ENCODE results near the gene YARS1. TPM values are rescaled to one million over a fixed set of nuclear protein-coding genes. Genes with fewer than 3 reads are reported as not detected.
A peak's percentile ranks its signal among the peaks of the same experiment; 100 is the strongest.

Gene YARS1
- total and polyA plus RNA-seq, 2 of the 4 experiments (the other 2 are of a cell fraction) = 100 to 166 TPM

- no TSS peak for BruUV-seq (replicated peaks)
- ATAC-seq (ENCODE audit: low read depth) = peak; percentile 25
- no peak for TF ChIP-seq RFX5 (IDR thresholded peaks at IDR 0.05; ENCODE audit: low read depth, low read length)
- no peak for TF ChIP-seq CEBPB (IDR thresholded peaks at IDR 0.05; ENCODE audit: low read depth, low read length)
- no peak for TF ChIP-seq CTCF (conservative IDR thresholded peaks at IDR 0.05; ENCODE audit: low read depth, low read length)
- TF ChIP-seq ELK1 (IDR thresholded peaks at IDR 0.05; ENCODE audit: borderline replicate concordance, low read depth, low read length) = no peak
- no peak for TF ChIP-seq RAD21 (IDR thresholded peaks at IDR 0.05; ENCODE audit: low read length)
- no peak for TF ChIP-seq MAFK (IDR thresholded peaks at IDR 0.05; ENCODE audit: low read depth, low read length)
- TF ChIP-seq MXI1 (IDR thresholded peaks at IDR 0.05; ENCODE audit: borderline replicate concordance, low read depth, low read length) = no peak
- TF ChIP-seq SMC3 (IDR thresholded peaks at IDR 0.05; ENCODE audit: low read depth, low read length) = no peak
- TF ChIP-seq POLR2A (IDR thresholded peaks at IDR 0.05; ENCODE audit: low read depth, low read length) = no peak
- no peak for TF ChIP-seq FOS (IDR thresholded peaks at IDR 0.05; ENCODE audit: low read depth, low read length)
- no peak for TF ChIP-seq BHLHE40 (IDR thresholded peaks at IDR 0.05; ENCODE audit: low read depth, low read length)
- TF ChIP-seq MAZ (IDR thresholded peaks at IDR 0.05; ENCODE audit: borderline replicate concordance, low read depth, low read length) = no peak
- TF ChIP-seq RCOR1 (IDR thresholded peaks at IDR 0.05; ENCODE audit: insufficient replicate concordance, low read length) = no peak
- TF ChIP-seq NFE2L2 (IDR thresholded peaks at IDR 0.05; ENCODE audit: low read depth, low read length) = no peak
- no peak for TF ChIP-seq USF2 (IDR thresholded peaks at IDR 0.05; ENCODE audit: low read depth, low read length)
These were observed 74.8 kb downstream of the YARS1 start for GRCh38 chr1:32742199-32742947.

More at GRCh38 chr1:32742199-32742947, 74.8 kb downstream of the YARS1 start:
- Histone ChIP-seq H3K79me1 (ENCODE audit: low read depth in 1 of 2, low read length in 2 of 2) (peaks cover 0 to 16% of the 10 kb centered on the region in 2 experiments; a peak in 2 of 4 replicates), H3K36me3 (ENCODE audit: control insufficient read depth, insufficient read depth, low read length) (no peaks in the 10 kb centered on the region), H2BK20ac (ENCODE audit: low read depth, low read length) (no peak overlapping the region; the same call in 1 of the 2 replicates), H3K9me3 (ENCODE audit: control insufficient read depth, insufficient read depth, low read length) (no peaks in the 10 kb centered on the region), H3K27me3 (ENCODE audit: control insufficient read depth, insufficient read depth, low read length) (no peaks in the 10 kb centered on the region), H2BK5ac (ENCODE audit: low read depth, low read length, poor library complexity, severe bottlenecking) (no peak overlapping the region), H3K27ac (ENCODE audit: insufficient read depth, low read length) (peak overlapping the region; percentile 11; the same call in 1 of the 2 replicates), H2AK9ac (replicated peaks; ENCODE audit: low read depth, low read length, poor library complexity) (peak overlapping the region; percentile 97), H2BK15ac (ENCODE audit: low read depth, low read length) (no peak overlapping the region), H3K14ac (replicated peaks; ENCODE audit: low read depth, low read length) (no peak overlapping the region), H3K18ac (ENCODE audit: low read depth, low read length) (no peak overlapping the region), H3K9ac (ENCODE audit: low read depth, low read length) (peak overlapping the region; percentile 42), H3K56ac (ENCODE audit: extremely low read depth, insufficient read depth, low read length) (no peak overlapping the region), H3K23ac (ENCODE audit: low read depth, low read length) (peak overlapping the region; percentile 51; the same call in 1 of the 2 replicates), H3K4me3 (ENCODE audit: insufficient read depth, low read depth, low read length) (peak overlapping the region; percentile 61), H4K20me1 (ENCODE audit: insufficient read depth, low read length) (peaks cover 15% of the 10 kb centered on the region; the same call in 1 of the 2 replicates), H2BK120ac (ENCODE audit: low read depth, low read length) (no peak overlapping the region), H4K5ac (ENCODE audit: low read depth, low read length) (no peak overlapping the region), H2AK5ac (ENCODE audit: low read depth, low read length) (peak overlapping the region; percentile 59), H4K91ac (ENCODE audit: insufficient read depth, low read depth, low read length) (no peak overlapping the region), H3K4ac (ENCODE audit: low read depth, low read length) (no peak overlapping the region; the same call in 1 of the 2 replicates), H2AFZ (replicated peaks; ENCODE audit: low read length, poor library complexity) (peak overlapping the region; percentile 83), H3K9me1 (ENCODE audit: insufficient read depth, low read length) (peaks cover 8% of the 10 kb centered on the region; the same call in 1 of the 2 replicates), H3K4me1 (ENCODE audit: control insufficient read depth, insufficient read depth, low read length) (peaks cover 12% of the 10 kb centered on the region), H3K4me2 (ENCODE audit: low read depth, low read length) (peak overlapping the region; percentile 73), H4K8ac (ENCODE audit: low read depth in 2 of 2, low read length in 2 of 2) (peak overlapping the region in 1 of 2 experiments; percentile 47; a peak in 1 of 4 replicates)
- CTCF ChIA-PET = no interaction called here
- intact Hi-C loops (cut with micrococcal nuclease) (no loop called here), dilution Hi-C loops (cut with HindIII; ENCODE audit: low sequenced_read_pairs, unreplicated experiment) (no loop called here), in situ Hi-C loops (cut with MboI; ENCODE audit: low sequenced_read_pairs) (no loop called here)
- POLR2A ChIA-PET (ENCODE audit: unreplicated experiment) = no interaction called here
- WGBS, 2 experiments (ENCODE audit: extremely low coverage in 2 of 2, insufficient read length in 1 of 2) = 82% methylated on average over 2 of the region's 28 CpGs; no CpG with 5 or more reads in 1 of the 2 experiments
- DNase-seq = no peak
